HG03064 (cell line): Measurements from ENCODE around the gene NEUROG1.
A peak's percentile ranks its signal among the peaks of the same experiment; 100 is the strongest.

Source experiments
- ATAC-seq: cut with Tn5 transposase; IDR thresholded peaks from one replicate; pipeline ENCODE4 v1.9.1; 2021; ENCODE audit warnings: low read depth; ENCODE audit not compliant: unreplicated experiment

The NEUROG1 gene

DNA sequence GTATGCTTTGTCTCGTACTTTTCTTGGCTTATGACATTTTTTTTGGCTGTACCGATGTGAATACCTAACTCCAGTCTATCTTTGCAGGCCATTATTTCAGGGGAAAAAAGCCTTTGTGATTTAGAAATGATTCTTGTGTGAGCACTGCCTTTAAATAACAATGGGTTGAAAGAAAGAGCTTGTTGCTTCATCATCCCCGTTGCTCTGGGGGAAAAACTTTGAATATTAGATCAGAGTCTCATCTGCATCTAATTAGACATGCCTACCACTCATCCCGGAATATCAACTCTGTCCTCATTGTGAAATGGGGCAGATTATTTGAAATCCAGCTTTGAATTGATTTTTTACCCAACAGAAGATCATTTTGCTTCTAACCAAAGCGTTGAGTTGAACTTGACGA is 29.5 kb upstream of the NEUROG1 start:
- no peak for ATAC-seq

DNA sequence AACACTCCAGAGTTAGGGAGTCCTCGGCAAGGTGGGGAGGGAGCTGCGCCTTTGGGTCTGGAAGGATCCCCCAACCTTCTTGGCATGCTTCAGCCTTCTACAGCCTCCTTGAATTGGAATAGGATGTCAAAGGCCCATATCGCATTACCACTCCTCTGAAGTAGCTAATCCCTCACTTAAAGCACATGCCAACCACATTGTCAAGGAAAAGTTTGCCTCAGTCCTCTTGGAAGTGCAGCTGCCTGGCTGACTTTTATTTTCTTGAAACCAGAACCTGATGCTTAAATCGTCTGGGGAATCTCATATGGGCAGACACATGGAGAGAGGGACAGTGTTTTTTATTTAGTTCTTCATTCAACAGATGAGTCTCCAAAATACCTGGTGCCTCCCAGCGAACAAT is 28.6 kb upstream of the NEUROG1 start:
- ATAC-seq: no peak

DNA sequence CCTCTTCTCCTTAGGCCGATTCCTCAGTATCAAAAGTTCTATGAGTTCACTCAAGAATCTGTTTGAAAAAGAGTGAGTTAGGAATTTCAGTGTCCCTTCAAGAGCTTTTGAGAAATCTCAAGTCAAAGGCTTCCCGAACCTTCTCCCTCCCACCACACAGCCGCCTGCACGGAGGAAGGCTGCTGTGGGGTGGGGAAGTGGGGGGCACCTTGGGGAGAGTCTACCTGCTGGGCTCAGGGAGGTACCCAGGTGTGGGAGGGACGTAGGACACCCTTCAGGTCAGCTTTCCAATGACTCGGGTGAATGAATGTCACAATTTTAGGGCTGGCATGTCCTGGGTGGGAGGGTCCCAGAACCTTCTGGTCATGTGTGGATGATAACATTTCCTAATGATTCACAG is 25.5 kb upstream of the NEUROG1 start:
- ATAC-seq: no peak

DNA sequence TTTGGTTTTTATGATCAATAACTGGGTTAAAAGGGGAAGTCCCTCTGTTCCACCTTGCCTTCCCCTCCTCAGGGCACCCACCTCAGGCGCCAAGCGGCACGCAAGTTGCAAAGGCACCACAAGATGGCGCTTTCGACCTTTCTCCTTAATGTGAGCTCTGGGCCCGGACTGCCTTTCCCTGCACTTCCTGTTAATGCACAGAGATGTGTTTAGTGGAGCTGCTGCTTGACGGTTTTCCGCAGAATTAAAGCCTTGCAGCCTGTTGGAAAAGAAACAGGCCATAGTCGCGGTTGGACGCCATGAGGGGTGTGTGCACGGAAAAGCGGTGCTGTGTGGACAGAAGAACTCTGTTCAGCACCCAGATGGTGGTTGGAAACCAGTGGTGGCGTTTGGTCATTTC is 25.1 kb upstream of the NEUROG1 start:
- ATAC-seq: peak; percentile 88

DNA sequence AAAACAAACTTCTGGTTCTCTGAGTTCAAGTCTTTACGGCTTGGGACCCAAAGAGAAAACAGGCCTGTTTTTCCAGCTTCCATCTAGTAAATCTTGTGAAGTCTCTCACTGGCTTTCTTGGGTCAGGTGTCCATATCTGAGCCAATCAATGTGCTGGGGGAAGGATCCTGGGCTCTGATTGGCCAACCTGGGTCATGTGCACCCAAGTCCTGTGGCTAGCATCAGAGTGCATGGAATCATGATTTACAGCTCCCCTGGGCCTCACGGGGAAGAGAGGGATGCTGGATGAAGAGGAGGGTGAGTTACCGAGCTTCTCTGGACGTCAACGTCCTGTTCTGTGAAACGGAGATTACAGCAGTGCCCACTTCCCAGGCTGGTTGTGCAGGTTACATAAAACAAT is 23.6 kb upstream of the NEUROG1 start:
- ATAC-seq: no peak

DNA sequence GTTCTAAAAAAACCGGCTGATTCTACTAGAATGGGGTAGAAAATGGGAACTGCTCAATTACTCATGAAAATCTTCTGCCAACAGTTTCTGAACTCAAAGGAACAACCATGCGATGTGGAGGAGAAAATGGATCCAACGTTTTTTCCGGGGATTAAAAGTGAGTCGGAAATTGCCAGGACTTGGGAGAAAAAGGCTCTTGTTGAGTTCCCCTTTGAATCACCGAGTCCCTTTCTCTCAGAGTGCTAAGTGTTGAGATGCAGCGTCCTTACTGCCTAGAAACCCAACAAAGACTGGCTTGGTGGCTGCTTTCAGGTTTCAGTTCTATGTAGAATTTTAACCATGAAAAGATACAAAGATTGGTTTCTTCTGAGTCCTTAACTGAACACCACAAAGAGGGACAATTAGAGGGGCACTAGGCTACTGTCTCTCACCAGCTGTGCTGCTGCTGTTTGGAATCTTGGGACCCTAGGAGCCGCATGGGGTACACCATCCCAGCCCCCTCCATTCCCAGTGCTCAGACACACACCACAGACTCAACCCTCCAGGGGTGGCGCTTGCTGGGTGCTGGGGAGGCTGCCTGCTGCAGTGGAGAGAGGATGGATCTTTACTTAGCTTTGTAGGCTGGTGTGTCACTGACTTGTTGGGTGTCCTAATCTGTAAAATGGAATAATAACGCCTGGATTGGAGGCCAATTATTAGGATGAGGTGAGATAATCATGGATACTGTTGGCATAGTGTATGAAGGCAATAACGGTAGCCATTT is 21.5 kb upstream of the NEUROG1 start:
- no peak for ATAC-seq

DNA sequence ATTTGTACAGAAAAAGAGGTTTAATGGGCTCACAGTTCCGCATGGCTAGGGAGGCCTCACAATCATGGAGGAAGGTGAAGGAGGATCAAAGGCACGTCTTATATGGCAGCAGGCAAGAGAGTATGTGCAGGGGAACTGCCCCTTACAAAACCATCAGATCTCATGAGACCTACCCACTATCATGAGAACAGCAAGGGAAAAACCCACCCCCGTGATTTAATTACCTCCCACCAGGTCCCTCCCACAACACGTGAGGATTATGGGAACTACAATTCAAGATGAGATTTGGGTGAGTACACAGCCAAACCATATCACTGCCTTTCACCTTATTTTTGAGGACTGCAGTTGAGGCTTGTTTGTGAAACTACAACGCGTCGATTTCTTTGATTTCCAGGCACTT is 20.9 kb upstream of the NEUROG1 start:
- ATAC-seq: no peak

DNA sequence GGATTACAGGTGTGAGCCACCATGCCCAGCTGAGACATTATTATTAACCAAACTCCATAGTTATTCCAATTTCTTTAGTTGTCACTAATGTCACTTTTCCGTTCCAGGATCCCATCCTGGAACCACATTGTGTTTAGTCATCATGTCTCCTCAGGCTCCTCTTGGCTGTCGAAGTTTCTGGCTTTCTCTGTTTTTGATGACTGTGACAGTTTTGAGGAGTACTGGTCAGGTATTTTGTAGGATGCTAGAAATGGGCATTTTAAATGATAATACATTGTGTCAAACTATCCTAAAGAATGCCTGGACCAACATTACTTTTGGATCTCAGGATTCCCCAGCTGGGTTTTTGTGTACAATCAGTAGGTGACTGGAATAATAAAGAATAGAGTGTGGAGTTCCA is 19.8 kb upstream of the NEUROG1 start:
- ATAC-seq: no peak

DNA sequence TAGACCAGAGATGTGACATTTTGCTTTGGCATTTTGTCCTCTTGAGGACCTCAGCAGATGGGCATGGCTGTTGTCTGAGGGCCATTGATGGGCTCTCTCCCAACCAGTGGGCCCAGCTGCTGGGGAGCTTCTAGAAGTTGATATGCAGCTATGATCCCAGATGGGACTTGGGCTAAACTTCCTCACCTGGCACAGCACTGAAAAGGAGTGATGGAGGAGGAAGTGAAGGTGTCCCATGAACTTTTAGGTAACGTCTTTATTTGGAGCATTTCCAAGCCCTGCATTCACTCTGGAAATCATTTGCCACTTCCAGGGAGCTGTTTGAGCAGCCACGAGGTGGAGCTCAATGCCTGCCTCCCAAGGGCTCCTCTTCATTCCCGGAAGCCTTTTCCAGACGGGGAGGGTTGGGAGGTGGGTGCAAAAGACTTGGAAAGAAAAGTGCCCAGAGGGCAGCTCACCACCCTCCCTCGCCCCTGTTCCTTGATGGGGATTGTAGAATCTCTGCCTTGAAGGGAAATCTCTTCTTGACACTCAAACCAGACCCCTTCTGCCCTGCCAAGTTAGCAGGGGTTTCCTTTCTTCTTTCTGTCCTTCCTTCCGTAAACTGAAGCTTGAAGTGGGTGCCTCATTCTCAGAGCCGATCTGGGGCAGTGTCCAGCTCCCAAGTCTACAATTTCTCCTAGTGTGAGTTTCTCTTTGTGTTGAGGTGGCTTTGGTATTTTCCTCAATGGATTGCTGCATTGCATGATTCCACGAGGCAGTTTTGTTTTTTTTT is 18.1 kb upstream of the NEUROG1 start:
- no peak for ATAC-seq

DNA sequence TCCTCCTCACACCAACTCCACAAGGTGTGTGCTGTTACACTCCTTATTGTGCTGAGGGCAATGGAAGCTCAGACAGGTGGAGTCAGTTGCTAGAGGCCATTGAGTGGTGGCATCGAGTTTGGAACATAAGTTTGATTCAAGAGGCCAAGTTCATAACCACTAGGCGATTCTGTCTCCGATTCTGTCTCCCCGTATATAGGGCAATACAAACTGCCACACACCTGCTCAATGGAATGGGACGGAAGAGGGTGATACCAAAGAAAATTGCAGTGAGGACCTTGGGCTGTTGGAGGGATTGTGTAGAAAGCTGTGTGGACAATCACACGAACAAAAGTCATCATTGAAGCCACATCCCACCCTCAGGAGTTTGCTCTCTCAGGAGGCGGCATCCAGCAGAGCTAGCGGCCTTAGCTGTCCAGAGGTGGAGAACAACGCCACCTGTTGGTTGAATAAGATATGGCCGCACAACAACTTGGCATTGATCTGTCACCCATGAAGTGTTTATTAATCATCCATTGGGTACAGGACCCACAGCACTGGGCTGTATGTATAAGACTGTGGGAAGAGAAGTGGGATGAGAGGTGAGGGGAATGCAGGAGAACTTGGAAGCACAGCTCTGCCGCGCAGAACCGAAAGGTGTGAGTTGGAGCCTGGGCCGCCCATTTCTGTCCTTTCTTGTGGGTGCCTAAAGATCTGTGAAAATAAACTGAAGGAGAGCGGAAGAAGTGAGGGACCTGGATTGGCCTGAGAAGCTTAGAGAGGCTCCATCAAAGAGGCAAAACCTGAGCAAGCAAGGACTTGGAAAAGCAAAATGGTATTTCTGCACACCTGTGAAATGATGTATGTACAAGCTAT is 16.1 kb upstream of the NEUROG1 start:
- ATAC-seq: no peak

DNA sequence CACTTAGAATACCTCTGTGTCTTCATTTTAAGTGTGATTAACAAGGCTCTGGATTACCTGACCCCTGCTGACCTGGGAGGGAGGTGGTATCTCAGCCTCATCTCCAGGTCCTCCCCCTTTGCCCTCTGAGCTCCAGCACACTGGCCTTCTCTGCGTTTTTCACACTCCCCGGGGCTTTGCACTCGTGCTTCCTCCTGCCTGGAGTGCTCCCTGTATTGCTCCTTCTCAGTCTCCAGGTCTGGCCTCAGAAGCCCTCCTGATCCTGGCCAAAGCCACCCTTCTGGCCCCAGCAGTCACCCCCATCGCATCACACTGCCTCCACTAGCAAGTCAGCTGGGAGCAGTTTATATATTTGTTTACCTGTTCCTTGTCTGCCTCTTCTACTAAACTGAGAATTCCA is 13.6 kb upstream of the NEUROG1 start:
- no peak for ATAC-seq

DNA sequence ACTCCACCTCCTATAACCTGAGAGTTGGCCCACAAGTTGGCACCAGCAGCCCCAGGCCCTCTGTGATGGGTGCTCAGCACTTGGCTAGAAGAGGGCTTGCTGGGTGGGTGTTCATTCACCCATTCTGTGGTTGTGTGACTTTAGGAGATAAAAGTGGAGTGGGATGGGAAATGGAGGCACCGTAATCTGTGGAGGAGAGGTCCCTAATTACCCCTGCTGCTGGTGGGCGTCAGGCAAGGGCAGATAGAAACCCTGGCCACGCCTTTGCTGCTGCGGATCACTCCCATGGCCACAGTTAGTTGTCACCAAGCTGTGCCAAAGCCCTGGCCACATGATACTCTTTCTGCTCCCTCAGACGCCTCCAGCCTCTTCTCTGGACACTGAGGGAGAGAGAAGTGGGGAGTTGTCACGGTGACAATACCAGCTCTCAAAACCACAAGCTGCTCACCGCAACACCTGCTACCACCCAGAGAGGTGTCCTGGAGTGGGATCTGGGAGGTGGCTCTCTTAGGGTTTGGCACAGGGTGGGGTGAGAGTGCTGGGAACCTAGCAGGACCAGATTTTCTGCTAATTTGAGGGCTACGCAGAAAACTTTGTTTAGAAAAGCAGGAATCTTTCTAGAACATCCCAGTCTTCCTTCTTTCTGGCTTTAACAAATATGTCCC is 12.0 kb upstream of the NEUROG1 start:
- ATAC-seq: no peak

DNA sequence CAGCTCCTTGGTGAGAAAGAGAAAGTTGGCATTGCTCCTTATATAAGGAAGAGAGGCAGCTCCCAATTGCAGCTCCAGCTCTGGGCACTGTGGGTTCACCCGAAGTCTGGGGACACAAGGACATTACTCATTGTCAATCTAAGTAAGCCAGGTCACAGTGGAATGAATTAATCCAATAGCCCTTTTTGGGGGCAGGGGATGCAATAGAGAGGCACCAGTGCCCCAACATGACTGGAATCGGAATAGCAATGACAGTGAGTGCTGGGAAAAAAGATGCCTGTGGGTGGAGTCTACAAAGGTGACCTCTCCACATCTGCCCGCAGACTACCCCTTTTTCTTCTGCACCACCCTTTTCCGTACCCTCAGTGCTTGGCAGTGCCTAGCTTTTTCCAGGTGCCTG is 11.1 kb upstream of the NEUROG1 start:
- ATAC-seq: no peak

DNA sequence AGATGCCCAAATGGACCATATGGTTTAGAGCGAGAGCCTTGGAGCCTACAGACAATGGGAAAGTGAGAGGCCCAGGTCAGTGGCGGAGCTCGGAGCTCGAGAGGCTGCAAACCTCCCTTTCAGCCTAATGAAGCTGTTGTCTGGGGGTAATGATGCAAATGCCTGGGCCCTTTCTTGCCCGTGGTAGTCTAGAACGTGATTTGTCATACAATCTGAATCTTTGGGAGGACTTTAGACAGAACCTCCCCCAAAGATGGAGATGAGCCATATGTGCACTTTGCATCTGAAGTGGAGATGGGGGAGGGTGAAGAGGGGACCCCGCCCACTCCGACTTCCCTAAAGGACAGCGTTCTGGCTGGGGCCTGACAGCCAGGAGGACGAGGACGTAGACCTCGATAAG is 10.3 kb upstream of the NEUROG1 start:
- ATAC-seq: no peak

DNA sequence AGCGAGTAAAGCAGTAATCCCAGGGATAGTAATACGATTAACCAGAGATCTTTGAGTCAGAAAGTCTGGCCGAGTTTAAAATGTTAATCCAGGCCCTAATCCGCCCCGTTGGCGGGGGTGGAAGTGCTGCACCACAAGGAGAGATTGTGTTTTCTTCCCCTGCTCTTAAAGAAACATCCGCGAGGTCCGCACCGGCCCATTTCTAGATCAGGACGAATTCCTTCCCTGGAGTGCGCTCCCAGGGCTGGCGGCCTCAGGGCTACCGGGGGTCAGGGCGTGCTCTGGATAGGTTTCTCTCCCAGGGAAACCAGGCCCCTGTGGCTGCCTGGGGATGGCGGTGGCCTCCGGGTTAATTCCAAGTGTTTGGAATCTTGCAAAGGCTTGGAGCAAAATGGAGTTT is 9.3 kb upstream of the NEUROG1 start:
- ATAC-seq: no peak

DNA sequence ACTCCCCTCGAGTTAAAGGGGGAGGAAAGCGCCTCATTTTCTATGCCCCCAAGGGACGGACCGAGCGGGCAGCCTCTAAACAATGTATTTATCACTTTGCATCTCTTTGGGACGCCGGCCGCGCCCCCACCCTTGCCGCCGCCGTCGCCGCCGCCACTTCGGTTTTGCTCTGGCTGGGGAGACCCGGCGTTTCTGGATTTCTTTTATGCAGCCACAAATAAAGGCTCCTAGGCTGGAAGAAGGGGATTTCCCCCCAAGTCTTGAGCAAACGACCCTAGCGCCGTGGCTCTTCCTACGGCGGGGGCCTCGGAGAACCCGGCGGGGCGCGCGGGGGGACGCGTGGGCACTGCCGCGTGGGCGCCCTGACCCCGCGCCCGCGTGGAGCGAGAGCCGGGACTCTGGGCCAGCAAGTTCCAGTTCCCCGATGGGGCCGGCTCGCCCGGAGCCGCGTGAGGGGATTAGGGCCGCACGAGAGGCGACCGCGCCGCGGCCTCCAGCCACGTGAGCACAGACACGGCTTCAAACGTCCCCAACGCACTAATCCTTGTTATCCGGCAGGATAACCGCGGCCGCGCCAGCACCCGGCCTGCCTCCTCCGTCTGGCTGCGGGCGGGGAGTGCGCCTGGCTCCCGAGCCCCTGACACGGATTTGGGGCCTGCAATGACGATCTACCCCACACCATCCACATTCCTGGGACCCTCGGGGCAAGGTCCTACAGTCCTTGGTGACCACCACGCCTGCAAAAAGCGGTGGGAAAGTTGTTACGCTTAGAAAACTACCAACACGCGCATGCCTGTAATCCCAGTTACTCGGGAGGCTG is 7.9 kb upstream of the NEUROG1 start:
- ATAC-seq: no peak

DNA sequence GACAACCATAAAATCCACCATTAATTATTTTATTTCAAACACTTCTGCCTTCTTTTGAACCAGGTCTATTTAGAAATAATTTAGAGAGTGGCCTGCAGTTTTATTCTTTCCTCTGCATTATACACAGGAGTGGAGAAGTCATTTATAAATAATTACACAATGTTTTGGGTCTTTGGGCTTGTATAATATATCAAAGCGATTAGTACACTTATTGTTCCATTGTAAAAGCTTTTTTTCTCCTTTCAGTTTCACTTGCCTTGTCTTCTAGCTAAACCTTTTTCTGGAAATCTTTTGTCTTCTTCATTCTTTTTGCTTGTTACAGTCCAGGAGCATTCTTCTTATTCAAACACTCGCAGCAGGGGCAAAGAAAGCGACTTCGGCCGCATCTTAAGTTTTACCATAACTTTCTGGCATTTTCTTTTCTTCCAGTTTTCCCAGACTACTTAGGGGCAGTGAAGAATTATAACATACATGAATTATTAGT is 7.3 kb upstream of the NEUROG1 start:
- ATAC-seq: no peak

DNA sequence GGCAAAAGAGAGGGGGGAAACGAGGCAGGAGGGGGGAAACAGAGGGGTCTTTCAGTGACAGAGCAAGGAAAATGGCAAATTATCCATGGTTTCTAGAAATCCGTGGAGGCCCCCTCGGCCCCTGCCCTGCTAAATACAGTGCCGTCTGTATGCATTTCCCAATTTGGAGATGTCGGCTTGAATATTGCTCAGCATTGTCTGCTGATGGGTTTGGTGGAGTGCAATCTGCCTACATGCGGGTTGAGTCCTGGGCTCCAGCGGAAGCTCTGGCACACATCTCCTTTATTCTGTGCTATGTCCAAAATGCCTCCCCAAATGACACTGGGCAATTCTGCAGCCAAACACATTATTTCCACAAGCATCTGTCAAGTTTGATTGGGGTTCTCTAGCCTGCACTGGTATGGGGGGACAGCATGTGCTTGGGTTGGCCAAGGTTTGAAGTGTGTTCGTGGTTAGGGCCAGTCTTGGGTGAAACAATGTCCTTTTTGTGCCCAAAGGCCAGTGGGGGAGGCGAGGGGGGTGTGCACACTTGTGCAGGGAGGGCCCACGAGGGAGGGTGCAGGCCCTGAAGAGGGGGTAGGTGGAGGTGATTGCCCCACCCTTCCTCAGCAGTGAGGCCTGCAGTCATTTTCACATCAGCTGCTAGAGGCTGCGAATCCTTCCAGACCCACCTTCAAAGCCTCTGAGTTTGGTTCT is 6.2 kb upstream of the NEUROG1 start:
- no peak for ATAC-seq

DNA sequence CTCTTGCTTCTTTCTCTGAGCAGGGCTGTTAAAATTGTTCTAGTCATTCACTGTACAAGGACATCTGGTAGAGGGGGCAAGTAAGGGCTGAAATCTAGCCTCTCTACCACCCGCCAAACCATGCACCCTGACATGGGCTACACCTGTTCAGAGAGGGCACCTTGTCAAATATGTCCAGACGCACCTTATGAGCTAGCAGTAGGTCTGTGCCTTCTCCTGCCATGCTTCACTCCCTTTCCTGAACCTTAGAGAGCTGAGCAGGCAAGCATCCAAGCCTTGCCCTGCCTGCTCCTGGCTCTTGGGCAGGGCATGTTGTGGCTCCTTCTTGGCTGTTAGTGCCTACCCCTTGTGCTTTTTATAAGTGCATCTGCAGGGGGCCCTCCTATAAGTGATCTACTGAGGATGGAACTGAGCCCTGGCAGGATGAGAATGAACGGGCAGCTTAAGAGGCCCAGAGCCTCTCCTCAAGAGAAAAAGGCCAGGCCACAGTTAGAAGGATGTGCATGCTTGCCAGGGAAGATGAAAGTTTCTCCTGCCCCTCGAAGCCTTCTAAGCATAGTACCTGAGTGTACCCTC is 3.8 kb upstream of the NEUROG1 start:
- no peak for ATAC-seq
